Left ventricle myocardium inferior (tissue), 1 donor: ENCODE measurements around the gene CRNN. TPM values are rescaled to one million over a fixed set of nuclear protein-coding genes. Genes with fewer than 3 reads are reported as not detected.

Experiments
- DNase-seq: peaks from one replicate; pipeline ENCODE4 v3.0.0-alpha.2; 2020
- H3K27ac ChIP-seq: fragments of 200-600 bp; replicated peaks from 2 replicates; pipeline ENCODE4 v1.8.0; 2021
- H3K27me3 ChIP-seq: fragments of 200-600 bp; 2 replicates; pipeline ENCODE4 v1.8.0; 2021; ENCODE audit warnings: low read depth
- H3K36me3 ChIP-seq: fragments of 200-600 bp; 2 replicates; pipeline ENCODE4 v1.8.0; 2021
- H3K4me1 ChIP-seq: fragments of 200-600 bp; 2 replicates; pipeline ENCODE4 v1.8.0; 2021
- H3K4me3 ChIP-seq: fragments of 200-600 bp; 2 replicates; pipeline ENCODE4 v1.8.0; 2021; ENCODE audit warnings: mild to moderate bottlenecking, moderate library complexity
- H3K9me3 ChIP-seq: fragments of 200-600 bp; replicated peaks from 2 replicates; pipeline ENCODE4 v1.8.0; 2021
- intact Hi-C: fragments of 100-400 bp; cut with micrococcal nuclease; formaldehyde crosslinking; loops from one replicate; pipeline ENCODE4 v1.11.0; 2022
- total RNA-seq: library from RNA; stranded (reverse); fragmentation: NEBNext Ultra II Directional; extraction: Animal tissue kit (Norgen Biotek cat#: 25700); gene quantifications from one replicate; pipeline ENCODE4 v1.2.1, GENCODE V29; 2021
- TF ChIP-seq, protein P1 (sequence below): fragments of 200-600 bp; IDR thresholded peaks from 2 replicates; pipeline ENCODE4 v1.8.0; 2021; ENCODE audit warnings: antibody characterized with exemption, mild to moderate bottlenecking, borderline replicate concordance
- donor health status: DM: no; HTN: yes; CAD: no; lungs with severe emphysema.

Gene CRNN
- total RNA-seq, 1 donor from 2014 or later: not detected

DNA sequence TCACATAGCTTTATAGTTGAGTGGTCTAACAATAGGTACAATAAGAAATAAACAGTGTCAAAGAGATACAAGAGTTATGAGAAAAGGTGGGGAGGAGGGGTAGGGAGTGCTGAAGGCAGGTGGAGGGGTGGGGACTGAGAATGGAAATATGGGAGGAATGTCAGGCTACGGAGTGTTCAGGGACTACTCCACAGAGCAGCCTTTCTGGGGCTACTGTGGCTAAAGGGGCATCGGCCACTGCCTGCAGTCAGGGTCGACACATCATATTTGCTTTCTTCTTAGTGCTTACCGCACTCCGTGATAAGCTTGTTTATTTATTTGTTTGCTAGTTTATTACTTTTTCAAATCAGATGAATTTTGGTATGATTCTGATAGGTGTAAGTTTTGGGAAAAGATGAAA is 34.4 kb upstream of the CRNN start:
- intact Hi-C loops: no loop called here
- H3K27ac ChIP-seq: no peak overlapping the region
- no peaks in the 10 kb centered on the region for H3K36me3 ChIP-seq
- no peaks in the 10 kb centered on the region for H3K9me3 ChIP-seq
- H3K4me1 ChIP-seq: peaks cover 5% of the 10 kb centered on the region
- DNase-seq: no peak
- no peak overlapping the region for H3K4me3 ChIP-seq
- TF ChIP-seq, protein P1, sequence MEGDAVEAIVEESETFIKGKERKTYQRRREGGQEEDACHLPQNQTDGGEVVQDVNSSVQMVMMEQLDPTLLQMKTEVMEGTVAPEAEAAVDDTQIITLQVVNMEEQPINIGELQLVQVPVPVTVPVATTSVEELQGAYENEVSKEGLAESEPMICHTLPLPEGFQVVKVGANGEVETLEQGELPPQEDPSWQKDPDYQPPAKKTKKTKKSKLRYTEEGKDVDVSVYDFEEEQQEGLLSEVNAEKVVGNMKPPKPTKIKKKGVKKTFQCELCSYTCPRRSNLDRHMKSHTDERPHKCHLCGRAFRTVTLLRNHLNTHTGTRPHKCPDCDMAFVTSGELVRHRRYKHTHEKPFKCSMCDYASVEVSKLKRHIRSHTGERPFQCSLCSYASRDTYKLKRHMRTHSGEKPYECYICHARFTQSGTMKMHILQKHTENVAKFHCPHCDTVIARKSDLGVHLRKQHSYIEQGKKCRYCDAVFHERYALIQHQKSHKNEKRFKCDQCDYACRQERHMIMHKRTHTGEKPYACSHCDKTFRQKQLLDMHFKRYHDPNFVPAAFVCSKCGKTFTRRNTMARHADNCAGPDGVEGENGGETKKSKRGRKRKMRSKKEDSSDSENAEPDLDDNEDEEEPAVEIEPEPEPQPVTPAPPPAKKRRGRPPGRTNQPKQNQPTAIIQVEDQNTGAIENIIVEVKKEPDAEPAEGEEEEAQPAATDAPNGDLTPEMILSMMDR: no peak
- peaks cover 11% of the 10 kb centered on the region for H3K27me3 ChIP-seq

GRCh38 chr1:152448095-152448494 is 34.0 kb upstream of the CRNN start:
- Histone ChIP-seq H3K27ac (no peak overlapping the region), H3K27me3 (peaks cover 11% of the 10 kb centered on the region), H3K4me1 (peaks cover 9% of the 10 kb centered on the region), H3K36me3 (no peaks in the 10 kb centered on the region), H3K9me3 (no peaks in the 10 kb centered on the region), H3K4me3 (no peak overlapping the region)
- TF ChIP-seq, protein P1: no peak
- DNase-seq: no peak
- intact Hi-C loops: no loop called here

GRCh38 chr1:152447484-152447883 is 33.4 kb upstream of the CRNN start:
- DNase-seq: no peak
- intact Hi-C loops: no loop called here
- Histone ChIP-seq H3K36me3 (no peaks in the 10 kb centered on the region), H3K27ac (no peak overlapping the region), H3K27me3 (peaks cover 11% of the 10 kb centered on the region), H3K4me1 (peaks cover 15% of the 10 kb centered on the region), H3K9me3 (no peaks in the 10 kb centered on the region), H3K4me3 (no peak overlapping the region)
- TF ChIP-seq, protein P1: no peak

DNA sequence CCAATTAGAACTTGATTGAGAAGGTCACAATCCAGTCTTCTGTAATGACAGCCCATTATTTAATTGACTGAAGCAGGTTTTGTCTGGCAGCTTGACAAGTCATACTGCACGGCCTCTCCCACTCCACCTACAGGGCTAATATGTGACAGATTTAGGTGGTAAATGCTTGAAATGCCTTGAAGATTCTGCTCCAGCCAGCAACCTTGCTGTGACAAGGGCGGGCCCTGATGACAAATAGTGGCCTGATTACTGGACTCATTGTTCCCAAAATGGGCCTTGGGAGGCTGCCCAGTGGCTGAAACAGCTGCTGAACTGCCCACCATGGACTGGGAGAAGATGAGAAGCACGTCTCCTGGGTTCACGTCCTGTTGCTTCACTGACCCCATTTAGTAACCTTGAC is 30.0 kb upstream of the CRNN start:
- DNase-seq: no peak

GRCh38 chr1:152442765-152443164 is 28.7 kb upstream of the CRNN start:
- Histone ChIP-seq H3K27ac (peak overlapping the region; percentile 57), H3K27me3 (peaks cover 15% of the 10 kb centered on the region), H3K4me1 (peaks cover 26% of the 10 kb centered on the region), H3K4me3 (no peak overlapping the region), H3K36me3 (no peaks in the 10 kb centered on the region), H3K9me3 (no peaks in the 10 kb centered on the region)
- TF ChIP-seq, protein P1: no peak
- DNase-seq: no peak
- intact Hi-C loops: loop anchor here (5.0 kb wide), 1 partner anchor 250 kb away; no protein-coding TSS in a partner anchor

More for the DNA sequence above, 30.0 kb upstream of the CRNN start:
- Histone ChIP-seq H3K27ac (peak overlapping the region; percentile 57), H3K9me3 (no peaks in the 10 kb centered on the region), H3K4me3 (no peak overlapping the region), H3K27me3 (peaks cover 4% of the 10 kb centered on the region), H3K36me3 (no peaks in the 10 kb centered on the region), H3K4me1 (peaks cover 26% of the 10 kb centered on the region)
- intact Hi-C loops: loop anchor here (5.0 kb wide), 1 partner anchor 252 kb away; no protein-coding TSS in a partner anchor
- TF ChIP-seq, protein P1: no peak
